Measurements from ENCODE around the gene HMCN2.
"Not testable (repeated sequence)": the region's sequence is repeated elsewhere in the genome, so short reads cannot be mapped to it uniquely, and the experiment has no call there.

DNA sequence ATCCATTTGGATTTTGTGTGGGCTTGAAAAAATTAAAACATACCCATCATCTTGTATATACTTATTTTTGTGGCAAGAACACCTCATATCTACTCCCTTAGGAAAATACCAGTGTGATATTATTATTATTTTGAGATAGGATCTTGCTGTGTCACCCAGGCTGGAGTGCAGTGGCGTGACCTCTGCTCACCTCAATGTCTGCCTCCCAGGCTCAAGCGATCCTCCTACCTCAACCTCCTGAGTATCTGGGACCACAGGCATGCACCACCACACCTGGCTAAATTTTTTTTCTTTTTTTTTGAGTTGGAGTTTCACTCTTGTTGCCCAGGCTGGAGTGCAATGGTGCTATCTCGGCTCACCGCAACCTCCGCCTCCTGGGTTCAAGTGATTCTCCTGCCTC, 169.1 kb downstream of the HMCN2 start:
- TF ChIP-seq, protein P1, sequence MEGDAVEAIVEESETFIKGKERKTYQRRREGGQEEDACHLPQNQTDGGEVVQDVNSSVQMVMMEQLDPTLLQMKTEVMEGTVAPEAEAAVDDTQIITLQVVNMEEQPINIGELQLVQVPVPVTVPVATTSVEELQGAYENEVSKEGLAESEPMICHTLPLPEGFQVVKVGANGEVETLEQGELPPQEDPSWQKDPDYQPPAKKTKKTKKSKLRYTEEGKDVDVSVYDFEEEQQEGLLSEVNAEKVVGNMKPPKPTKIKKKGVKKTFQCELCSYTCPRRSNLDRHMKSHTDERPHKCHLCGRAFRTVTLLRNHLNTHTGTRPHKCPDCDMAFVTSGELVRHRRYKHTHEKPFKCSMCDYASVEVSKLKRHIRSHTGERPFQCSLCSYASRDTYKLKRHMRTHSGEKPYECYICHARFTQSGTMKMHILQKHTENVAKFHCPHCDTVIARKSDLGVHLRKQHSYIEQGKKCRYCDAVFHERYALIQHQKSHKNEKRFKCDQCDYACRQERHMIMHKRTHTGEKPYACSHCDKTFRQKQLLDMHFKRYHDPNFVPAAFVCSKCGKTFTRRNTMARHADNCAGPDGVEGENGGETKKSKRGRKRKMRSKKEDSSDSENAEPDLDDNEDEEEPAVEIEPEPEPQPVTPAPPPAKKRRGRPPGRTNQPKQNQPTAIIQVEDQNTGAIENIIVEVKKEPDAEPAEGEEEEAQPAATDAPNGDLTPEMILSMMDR (IDR thresholded peaks at IDR 0.05) = not testable (repeated sequence)
- TF ChIP-seq, protein P2, sequence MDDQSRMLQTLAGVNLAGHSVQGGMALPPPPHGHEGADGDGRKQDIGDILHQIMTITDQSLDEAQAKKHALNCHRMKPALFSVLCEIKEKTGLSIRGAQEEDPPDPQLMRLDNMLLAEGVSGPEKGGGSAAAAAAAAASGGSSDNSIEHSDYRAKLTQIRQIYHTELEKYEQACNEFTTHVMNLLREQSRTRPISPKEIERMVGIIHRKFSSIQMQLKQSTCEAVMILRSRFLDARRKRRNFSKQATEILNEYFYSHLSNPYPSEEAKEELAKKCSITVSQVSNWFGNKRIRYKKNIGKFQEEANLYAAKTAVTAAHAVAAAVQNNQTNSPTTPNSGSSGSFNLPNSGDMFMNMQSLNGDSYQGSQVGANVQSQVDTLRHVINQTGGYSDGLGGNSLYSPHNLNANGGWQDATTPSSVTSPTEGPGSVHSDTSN (IDR thresholded peaks at IDR 0.05) = not testable (repeated sequence)
- not testable (repeated sequence) for TF ChIP-seq POLR2AphosphoS5 (IDR thresholded peaks at IDR 0.05; ENCODE audit: low read depth, low read length); TAF1 (IDR thresholded peaks at IDR 0.05; ENCODE audit: borderline replicate concordance, low read depth, low read length)
